LNCAP (cell line): Measurements from ENCODE around the gene MBP.

ENCODE experiments used
- CTCF ChIP-seq: fragments of 450-650 bp; IDR thresholded peaks from 2 replicates; pipeline ENCODE4 v1.5.1; 2017; ENCODE audit warnings: mild to moderate bottlenecking

Gene MBP

GRCh38 chr18:77143196-77143595, 10.6 kb upstream of the MBP start:
- TF ChIP-seq CTCF, result no peak

DNA sequence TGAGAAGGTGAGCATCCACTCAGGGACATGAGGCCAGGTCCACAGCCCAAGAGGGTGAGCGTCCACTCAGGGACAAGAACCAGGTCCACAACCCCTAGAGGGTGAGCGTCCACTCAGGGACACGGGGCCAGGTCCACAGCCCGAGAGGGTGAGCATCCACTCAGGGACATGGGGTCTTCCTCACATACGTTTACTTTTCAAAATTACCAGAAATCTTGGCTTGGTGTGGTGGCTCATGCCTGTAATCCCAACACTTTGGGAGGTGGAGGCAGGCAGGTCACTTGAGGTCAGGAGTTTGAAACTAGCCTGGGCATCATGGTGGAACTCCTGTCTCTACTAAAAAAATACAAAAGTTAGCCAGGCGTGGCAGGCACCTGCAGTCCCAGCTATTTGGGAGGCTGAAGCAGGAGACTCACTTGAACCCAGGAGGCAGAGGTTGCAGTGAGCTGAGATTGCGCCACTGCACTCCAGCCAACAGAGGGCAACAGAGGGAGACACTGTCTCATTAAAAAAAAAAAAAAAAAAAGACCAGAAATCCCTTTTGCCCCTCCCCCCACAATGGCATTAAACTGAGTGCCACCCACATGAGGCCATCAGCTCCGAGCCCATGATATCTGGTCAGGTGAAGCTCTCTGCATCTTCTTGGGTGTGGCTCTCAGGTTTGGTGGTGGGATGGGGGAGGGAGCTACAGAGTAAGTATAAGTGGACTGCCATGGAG, 9.0 kb upstream of the MBP start:
- peak; percentile 22; the same call in 1 of the 2 replicates for TF ChIP-seq CTCF

GRCh38 chr18:77140439-77141109, 8.0 kb upstream of the MBP start:
- no peak for TF ChIP-seq CTCF

DNA sequence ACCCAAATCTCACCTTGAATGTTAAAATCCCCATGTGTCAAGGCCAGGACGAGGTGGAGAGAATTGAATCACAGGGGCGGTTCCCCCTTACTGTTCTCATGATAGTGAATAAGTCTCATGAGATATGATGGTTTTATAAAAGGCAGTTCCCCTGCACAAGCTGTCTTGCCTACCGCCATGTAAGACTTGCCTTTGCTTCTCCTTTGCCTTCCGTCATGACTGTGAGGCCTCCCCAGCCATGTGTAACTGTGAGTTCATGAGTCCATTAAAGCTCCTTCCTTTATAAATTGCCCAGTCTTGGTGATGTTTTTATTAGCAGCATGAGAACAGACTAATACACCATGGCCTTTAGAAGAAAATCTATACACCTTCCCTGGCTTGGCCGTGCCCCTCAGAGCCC, 7.4 kb upstream of the MBP start:
- no peak for TF ChIP-seq CTCF

- TF ChIP-seq CTCF, result no peak
These were observed 7.0 kb upstream of the MBP start for GRCh38 chr18:77139619-77140018.

GRCh38 chr18:77138270-77138669, 5.7 kb upstream of the MBP start:
- no peak for TF ChIP-seq CTCF

GRCh38 chr18:77137851-77138250, 5.3 kb upstream of the MBP start:
- TF ChIP-seq CTCF, result no peak
